Lung (tissue), 12 donors: ENCODE data around the gene DPYSL5. TPM values are rescaled to one million over a fixed set of nuclear protein-coding genes. Genes with fewer than 3 reads are reported as not detected.

Experiments
- ATAC-seq: fragments of 200-7000 bp; cut with Tn5 transposase; one replicate; pipeline ENCODE4 v1.9.1; 2020; ENCODE audit warnings: moderate number of reproducible peaks; ENCODE audit not compliant: insufficient read depth, low FRiP score
- DNase-seq, 3 donors: peaks; one replicate each; pipeline ENCODE4 v3.0.0-alpha.2; 2013 to 2017
- H3K27ac ChIP-seq, 2 donors: one replicate each; pipeline ENCODE4 v1.5.1; 2013; ENCODE audit warnings: mild to moderate bottlenecking in 2 of 2, moderate library complexity in 2 of 2, control low read depth in 1 of 2, inconsistent platforms in 1 of 2, low read depth in 1 of 2, low read length in 1 of 2
- H3K27me3 ChIP-seq, 3 donors: one replicate each; pipeline ENCODE4 v1.5.1; 2013; ENCODE audit warnings: low read length in 2 of 3; ENCODE audit not compliant: control insufficient read depth in 3 of 3, insufficient read depth in 3 of 3
- H3K36me3 ChIP-seq, 4 donors: one replicate each; pipeline ENCODE4 v1.5.1; 2013; ENCODE audit warnings: low read length in 4 of 4, mild to moderate bottlenecking in 1 of 4, moderate library complexity in 1 of 4; ENCODE audit not compliant: control insufficient read depth in 4 of 4, insufficient read depth in 4 of 4
- H3K4me1 ChIP-seq, 5 donors: one replicate each; pipeline ENCODE4 v1.5.1; 2013; ENCODE audit warnings: low read length in 5 of 5, mild to moderate bottlenecking in 2 of 5, moderate library complexity in 1 of 5; ENCODE audit not compliant: control insufficient read depth in 5 of 5, insufficient read depth in 5 of 5
- H3K4me3 ChIP-seq: one replicate; pipeline ENCODE4 v1.5.1; 2013; ENCODE audit warnings: mild to moderate bottlenecking, control low read depth, moderate library complexity
- H3K9ac ChIP-seq, 2 donors: one replicate each; pipeline ENCODE4 v1.5.1; 2013; ENCODE audit warnings: low read length in 2 of 2, control low read depth in 1 of 2; ENCODE audit not compliant: insufficient read depth in 1 of 2
- H3K9me3 ChIP-seq, 4 donors: one replicate each; pipeline ENCODE4 v1.5.1; 2013; ENCODE audit warnings: low read length in 3 of 4, mild to moderate bottlenecking in 1 of 4, moderate library complexity in 1 of 4; ENCODE audit not compliant: control insufficient read depth in 4 of 4, insufficient read depth in 3 of 4
- WGBS, 2 donors: extraction: QIAGEN DNeasy Blood & Tissue Kit; methylation state at CpG; one replicate each; pipeline ENCODE4 v1.1.7; 2013; 5-methylcytosine and 5-hydroxymethylcytosine counted together
- polyA plus RNA-seq, 2 donors: library from polyadenylated mRNA; stranded (reverse); fragments of 200-250 nt; gene quantifications; one replicate each; pipeline ENCODE4 v1.2.1, GENCODE V29; 2013
- total RNA-seq, 2 donors: library from RNA; depleted of rRNA in 1 of 2; stranded (reverse); fragments of >200 nt in 1 of 2; gene quantifications; one replicate each; pipeline ENCODE4 v1.2.1, GENCODE V29; 2014 to 2021
- TF ChIP-seq, protein P1 (sequence below): IDR thresholded peaks from 2 replicates; pipeline ENCODE4 v1.5.1; 2012; ENCODE audit warnings: mild to moderate bottlenecking; ENCODE audit errors: control extremely low read depth, extremely low read depth
- donor health status: control.
- donor health status: control.
- donor health status: Bipolar disorder and iron deficiency.
- donor health status: healthy.
- donor health status: DM: yes; HTN: yes; CAD: no.

Gene DPYSL5
- total and polyA plus RNA-seq, 4 donors, result 0.09 TPM; not detected in 3

DNA sequence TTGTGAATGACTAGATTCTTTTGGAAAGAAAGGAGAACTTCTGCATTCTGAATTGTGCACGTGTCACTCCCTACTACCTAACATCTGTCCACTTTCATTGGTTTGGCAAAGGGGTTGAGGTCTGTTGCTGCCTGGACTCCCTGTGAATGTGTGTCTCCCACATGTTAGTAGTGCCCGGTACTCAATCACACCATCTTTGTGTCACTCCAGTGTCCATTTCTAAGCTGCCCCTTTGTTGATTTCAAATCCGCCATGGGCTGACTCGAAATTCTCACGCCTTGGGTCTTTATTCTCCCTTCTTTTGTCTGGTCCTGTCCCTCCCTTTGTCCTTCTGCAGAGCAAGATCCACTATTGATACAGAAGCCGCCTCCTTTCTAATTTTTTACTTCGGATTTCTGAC lies 7.5 kb downstream of the DPYSL5 start:
- Histone ChIP-seq H3K27me3 (peaks cover 4 to 45% (median 42%) of the 10 kb centered on the region in 3 donors), H3K9ac (no peak overlapping the region), H3K4me1 (no peaks in the 10 kb centered on the region), H3K36me3 (no peaks in the 10 kb centered on the region), H3K9me3 (peaks cover 0 to 2% (median 0%) of the 10 kb centered on the region in 4 donors), H3K27ac (no peak overlapping the region), H3K4me3 (no peak overlapping the region)
- WGBS, 2 donors, result 79 to 81% methylated on average over 7 of the region's 7 CpGs
- TF ChIP-seq, protein P1, sequence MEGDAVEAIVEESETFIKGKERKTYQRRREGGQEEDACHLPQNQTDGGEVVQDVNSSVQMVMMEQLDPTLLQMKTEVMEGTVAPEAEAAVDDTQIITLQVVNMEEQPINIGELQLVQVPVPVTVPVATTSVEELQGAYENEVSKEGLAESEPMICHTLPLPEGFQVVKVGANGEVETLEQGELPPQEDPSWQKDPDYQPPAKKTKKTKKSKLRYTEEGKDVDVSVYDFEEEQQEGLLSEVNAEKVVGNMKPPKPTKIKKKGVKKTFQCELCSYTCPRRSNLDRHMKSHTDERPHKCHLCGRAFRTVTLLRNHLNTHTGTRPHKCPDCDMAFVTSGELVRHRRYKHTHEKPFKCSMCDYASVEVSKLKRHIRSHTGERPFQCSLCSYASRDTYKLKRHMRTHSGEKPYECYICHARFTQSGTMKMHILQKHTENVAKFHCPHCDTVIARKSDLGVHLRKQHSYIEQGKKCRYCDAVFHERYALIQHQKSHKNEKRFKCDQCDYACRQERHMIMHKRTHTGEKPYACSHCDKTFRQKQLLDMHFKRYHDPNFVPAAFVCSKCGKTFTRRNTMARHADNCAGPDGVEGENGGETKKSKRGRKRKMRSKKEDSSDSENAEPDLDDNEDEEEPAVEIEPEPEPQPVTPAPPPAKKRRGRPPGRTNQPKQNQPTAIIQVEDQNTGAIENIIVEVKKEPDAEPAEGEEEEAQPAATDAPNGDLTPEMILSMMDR, result no peak
- ATAC-seq (no peak), DNase-seq (no peak)

DNA sequence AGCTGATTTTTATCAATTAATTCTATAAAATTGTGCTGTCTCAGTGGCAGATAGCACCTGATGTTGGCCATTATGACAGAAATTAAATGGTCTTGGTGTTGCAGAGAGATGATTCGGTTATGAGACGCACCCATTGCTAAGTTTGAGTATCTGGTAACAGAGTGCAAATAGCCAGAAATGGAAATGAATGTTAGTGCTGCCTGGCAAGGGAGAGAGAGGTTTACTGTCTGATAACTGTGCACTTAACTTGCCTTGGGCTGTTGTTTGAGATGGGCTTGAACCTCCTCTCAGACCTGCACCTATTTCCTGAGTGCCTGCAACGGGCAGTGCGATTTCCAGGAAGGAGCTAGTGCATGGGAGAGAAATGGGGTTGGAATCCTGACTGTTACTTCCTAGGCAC lies 11.7 kb downstream of the DPYSL5 start:
- WGBS, 2 donors, result 71 to 85% methylated on average over 4 of the region's 4 CpGs
- Histone ChIP-seq H3K36me3 (no peaks in the 10 kb centered on the region), H3K27ac (no peak overlapping the region), H3K27me3 (peaks cover 5 to 14% (median 13%) of the 10 kb centered on the region in 3 donors), H3K4me1 (no peaks in the 10 kb centered on the region), H3K9ac (no peak overlapping the region), H3K4me3 (no peak overlapping the region), H3K9me3 (no peaks in the 10 kb centered on the region)
- ATAC-seq, result no peak
- DNase-seq, result no peak
- TF ChIP-seq, protein P1, result no peak

DNA sequence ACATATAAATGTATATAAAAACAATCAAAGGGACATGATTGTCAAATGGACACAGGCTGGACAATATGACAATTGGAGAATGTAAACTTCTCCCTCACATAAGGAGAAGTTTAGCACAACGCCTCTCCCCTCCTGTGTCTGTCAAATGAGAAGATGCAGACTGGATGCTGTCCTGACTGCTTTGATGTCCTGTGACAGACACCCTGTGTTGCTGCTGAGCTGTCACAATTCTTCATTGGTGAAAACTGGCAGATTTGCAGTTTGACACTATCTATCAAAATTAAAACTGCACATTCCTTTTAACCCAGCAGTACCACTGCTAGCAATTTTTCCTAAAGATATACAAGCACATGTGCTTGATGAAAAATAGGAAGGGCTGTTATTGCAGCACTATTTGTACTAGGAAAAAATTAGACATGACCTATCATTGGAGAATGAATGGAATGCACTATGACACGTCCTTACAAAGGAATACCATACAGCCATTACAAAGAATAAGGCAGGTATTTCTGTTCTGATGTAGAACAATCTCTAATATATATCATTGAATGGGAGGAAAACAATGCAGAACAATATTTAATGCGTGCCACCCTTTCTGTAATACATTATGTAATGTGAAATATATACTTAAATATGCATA lies 12.4 kb downstream of the DPYSL5 start:
- H3K27me3 ChIP-seq, result peaks cover 5 to 13% (median 12%) of the 10 kb centered on the region in 3 donors

More for the DNA sequence above, 12.4 kb downstream of the DPYSL5 start:
- H3K4me1 ChIP-seq, result no peaks in the 10 kb centered on the region
- H3K9me3 ChIP-seq, result no peaks in the 10 kb centered on the region
- H3K36me3 ChIP-seq, result no peaks in the 10 kb centered on the region
- no peak overlapping the region for H3K4me3 ChIP-seq
- ATAC-seq (no peak), DNase-seq (no peak)
- 66 to 73% methylated on average over 3 of the region's 3 CpGs for WGBS, 2 donors
- TF ChIP-seq, protein P1, result no peak
- no peak overlapping the region for H3K27ac ChIP-seq
- no peak overlapping the region for H3K9ac ChIP-seq
